HG03159 (cell line): ENCODE data around the gene RANGAP1.
"Not testable (repeated sequence)": the region's sequence is repeated elsewhere in the genome, so short reads cannot be mapped to it uniquely, and the experiment has no call there.

Experiments
- ATAC-seq: cut with Tn5 transposase; IDR thresholded peaks from one replicate; pipeline ENCODE4 v1.9.1; 2021; ENCODE audit warnings: mild to moderate bottlenecking, moderate library complexity; ENCODE audit not compliant: unreplicated experiment

RANGAP1 gene

DNA sequence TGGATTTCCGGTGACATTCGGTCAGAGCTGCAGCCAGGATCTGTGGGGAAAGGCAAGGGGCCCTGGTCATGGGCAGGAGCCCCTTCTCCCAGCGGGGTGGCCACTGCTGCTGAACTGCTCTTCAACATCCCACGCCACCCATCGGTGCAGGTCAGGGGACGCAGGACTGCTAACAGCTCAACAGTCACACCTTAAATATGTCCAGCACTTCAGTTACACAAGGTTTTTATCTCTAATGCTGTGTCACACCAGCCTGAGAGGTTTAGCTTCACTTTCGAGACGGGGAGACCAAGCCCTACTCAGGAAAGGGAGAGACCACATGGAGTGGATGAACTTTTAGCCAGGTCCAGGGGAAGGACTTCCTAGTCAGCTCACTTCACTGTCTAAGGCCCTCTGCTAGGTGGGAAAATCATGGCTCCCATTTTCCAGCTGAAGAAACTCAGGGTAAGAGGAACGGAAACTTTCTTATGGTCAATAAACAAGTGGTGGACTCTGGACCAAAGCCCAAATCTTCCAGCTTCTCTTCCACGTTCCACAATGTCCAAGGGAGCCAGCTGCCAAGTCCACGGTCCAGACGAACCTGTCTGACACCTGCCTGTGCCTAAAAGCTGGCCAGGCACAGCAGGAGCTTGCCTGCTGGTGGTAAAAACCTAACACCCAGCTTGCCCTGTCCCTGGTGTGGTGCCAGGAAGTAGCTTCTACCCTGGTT is 24.3 kb downstream of the RANGAP1 start:
- ATAC-seq = no peak

DNA sequence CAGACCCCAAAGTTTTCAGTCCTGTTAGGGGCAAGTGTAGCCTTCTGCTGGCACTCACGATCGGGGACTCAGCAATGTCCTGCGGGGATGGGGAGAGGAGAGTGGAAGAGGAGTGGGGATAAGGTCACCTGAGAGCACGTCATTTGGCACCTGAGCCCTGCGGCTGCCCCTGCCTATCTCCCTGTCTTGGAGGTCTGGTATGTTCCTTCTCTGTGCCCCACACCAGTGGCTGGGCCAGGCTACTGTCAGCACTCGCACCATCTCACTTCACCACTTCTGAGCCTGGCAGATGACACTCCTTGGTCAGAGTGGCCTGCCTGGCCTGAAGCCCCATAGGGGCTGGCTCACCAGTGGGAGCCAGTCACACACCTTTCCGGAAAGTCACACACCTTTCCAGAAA is 25.1 kb downstream of the RANGAP1 start:
- no peak for ATAC-seq

DNA sequence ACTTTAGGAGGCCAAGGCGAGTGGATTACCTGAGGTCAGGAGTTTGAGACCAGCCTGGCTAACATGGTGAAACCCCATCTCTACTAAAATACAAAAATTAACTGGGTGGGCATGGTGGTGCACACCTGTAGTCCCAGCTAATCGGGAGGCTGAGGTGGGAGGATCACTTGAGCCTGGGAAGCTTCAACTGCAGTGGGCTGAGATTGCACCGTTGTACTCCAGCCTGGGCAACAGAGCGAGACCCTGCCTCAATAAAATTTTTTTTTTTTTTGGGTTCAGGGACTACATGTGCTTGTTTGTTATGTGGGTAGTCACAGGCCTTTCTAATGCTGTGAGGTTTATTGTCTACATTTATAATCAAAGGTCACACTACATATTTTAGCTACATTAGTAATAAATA is 26.2 kb downstream of the RANGAP1 start:
- ATAC-seq = not testable (repeated sequence)

DNA sequence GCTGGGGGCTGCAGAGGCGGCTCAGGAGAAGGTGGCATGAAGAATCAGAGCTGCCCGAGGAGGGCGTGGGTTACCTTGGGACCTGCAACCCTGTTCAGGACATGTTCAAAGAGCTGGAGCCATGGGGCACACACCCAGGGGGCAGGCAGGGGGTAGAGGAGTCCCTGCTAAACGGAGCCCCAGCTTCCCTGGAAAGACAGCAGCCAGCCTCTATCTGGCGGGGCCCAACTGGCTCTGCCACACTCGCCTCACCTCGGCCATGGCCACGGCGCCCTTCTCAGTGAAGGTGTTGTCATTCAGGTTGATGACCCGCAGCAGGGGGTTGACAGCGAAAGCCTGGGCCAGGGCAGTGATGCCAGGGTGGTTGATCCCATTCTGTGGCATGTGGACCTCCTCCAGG is 28.3 kb downstream of the RANGAP1 start:
- ATAC-seq = no peak

DNA sequence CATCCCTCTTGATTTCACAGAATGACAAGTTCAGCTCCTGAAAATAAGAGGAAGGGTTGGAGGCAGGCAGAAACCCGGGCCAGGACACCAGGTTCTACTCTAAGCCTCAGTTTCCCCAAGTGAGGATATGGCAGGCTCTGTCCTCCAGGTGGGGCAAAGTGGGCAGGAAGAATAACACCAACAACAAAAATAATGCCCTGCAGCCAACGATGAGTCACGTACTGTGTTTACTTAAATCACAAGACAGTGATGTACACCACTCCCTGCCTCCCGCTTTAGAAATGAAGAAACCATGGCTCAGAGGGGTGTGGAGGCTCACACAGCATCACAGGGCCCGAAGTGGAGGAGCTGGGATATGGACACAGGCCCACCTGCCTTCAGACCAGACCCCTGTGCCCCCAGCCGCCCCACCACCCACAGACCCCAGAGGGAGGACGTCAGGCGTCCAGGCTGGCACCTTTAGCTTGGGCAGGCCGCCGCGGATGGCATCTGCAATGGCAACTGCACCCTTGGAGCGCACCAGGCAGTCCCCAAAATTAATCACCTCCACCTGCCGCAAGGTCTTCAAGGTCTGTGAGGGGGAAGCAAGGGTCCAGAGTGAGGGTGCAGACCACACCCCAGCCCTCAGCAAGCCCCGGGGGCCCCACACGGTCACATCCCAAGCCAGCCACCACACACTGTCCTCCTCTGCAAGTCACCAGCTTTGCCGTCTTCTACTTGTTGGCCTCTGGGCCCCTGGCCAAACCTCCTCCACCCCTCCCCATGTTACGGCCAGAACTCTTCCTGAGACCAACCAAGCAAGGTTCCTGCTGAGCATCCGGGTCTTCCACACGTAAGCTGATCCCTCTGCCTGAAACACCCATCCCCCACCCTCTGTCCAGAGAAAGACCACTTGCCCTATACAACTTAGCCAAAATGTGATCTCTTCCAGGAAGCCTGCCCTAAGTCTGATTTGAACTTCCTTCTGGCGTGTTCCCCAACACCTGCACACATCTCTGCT is 29.4 kb downstream of the RANGAP1 start:
- ATAC-seq = no peak

DNA sequence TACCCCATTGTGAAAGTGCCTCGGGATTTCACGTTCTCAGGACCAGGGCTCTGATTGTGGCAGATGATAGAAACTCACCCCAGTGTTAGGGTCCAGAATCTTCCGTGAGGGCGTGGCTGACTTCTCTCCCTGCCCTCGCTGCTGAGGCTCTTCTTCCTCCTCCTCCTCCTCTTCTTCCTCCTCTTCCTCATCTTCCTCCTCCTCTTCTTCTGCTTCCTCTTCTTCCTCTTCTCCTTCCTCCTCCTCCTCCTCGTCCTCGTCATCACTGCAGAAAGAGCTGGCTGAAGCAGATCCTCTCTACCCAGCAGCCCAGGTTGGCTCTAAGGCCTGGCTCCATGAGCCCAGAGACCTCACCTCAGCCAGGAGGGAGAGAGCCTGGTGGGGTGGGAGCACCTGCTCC is 31.8 kb downstream of the RANGAP1 start:
- ATAC-seq = no peak

DNA sequence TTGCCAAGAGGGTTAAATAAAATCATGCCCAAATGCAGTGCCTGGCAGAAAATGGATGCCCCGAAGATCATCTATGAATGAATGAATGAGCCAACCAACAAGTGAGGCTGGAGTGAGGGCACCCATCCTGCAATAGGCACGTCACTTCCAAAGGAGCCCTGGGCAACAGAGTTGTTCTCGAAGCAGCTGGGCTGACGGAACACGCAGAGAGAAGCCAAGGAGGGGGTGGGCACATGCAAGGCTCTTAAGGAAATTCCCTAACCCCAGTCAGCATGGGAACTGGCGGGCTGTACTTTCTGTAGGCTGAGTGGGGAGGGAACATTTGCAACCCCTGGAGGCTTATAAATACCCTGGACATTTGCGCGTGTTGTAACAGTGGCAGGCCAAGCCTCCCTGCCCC is 33.6 kb downstream of the RANGAP1 start:
- no peak for ATAC-seq

DNA sequence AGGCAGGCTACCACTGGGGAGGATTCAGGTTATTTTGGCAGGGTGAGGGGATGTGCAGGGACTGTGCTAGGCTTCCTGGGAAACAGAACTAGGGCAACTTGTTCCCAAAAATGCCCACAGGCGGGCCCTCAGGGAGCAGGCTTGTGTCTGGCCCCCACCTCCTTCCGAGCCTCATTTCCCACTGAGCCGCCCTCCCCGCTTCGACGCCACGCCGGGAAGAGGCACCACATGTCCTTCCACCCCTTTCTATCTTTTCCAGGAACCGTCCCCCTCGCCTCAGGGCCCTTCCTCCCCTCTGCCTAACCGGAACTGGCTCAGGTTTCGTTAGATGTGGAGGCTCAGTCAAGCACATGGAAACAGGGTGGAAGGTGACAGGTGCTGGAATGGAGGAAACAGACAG is 35.9 kb downstream of the RANGAP1 start:
- ATAC-seq = no peak

DNA sequence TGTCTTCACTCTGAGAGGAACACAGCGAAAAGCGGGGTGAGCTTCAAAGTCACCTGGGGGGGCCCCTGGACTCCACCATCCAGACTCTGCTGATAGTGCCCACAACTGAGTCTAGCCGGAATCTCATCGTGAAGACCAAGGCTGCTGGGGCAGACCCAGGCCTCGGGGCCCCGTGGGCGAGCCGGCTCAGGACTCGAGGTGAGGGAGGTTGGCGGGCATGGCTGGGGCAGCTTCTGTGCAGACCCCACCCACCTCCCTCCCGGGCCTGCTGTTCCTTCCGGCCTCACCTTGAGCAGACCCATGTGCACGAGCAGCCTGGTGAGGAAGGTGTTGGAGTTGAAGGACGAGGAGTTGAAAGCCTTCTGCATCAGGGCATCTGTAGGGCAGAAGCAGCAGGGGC is 36.5 kb downstream of the RANGAP1 start:
- no peak for ATAC-seq

DNA sequence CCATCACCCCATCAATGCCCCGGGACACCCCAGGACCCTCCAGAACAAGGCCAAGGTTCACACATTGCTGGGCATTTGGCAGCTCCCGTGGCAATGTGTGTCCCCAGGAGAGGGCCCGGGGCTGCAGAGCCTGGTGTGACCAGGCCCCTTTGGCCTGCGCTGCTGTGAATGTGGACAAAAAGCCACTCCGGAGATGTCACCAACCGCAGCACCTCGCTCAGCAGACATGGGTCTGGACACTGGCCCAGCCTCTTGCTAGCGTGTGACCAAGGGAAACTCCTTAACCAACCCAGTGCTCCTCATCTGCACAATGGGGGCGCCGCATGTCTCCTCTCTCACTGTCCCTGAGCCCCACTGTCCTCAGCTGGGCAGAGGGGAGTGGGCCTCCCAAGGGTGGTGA is 37.2 kb downstream of the RANGAP1 start:
- no peak for ATAC-seq

DNA sequence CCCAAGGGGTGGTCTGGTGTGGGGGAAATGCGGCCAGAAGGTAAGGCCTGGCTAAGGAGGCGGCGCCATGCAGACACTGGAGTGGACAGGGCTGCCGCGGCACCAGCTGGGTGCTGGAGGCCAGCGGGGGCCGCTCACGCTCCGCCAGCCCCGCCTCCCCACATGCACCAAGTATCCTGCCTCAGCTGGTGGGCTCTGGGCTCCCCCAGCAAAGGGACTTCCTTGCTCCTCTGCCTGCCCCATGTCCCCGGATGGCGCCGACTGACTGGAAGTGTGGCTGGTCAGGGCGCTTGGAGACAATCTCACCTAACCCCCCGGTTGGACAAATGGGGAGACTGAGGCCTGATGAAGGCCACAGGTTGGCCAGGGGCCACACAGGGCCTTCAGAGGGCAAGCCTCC is 37.7 kb downstream of the RANGAP1 start:
- ATAC-seq = no peak

DNA sequence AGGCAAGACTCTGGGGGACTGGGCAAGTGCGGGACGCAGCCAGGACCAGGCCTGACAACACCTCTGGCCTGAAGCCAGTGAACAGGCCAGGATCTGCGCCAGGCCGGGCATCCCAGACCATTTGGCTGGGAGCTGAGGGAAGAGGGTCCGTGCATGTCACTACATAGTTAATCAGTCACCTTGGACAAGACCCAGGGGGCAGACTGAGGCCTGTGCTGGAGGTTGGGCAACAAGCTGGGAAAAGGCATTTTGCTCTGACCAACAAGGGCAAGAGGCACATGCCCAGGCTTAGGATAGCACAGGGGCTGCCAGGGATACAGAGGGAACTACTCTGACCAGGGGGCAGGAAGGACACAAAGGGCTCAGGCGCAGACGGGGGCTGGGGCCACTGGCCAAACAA is 38.3 kb downstream of the RANGAP1 start:
- no peak for ATAC-seq

DNA sequence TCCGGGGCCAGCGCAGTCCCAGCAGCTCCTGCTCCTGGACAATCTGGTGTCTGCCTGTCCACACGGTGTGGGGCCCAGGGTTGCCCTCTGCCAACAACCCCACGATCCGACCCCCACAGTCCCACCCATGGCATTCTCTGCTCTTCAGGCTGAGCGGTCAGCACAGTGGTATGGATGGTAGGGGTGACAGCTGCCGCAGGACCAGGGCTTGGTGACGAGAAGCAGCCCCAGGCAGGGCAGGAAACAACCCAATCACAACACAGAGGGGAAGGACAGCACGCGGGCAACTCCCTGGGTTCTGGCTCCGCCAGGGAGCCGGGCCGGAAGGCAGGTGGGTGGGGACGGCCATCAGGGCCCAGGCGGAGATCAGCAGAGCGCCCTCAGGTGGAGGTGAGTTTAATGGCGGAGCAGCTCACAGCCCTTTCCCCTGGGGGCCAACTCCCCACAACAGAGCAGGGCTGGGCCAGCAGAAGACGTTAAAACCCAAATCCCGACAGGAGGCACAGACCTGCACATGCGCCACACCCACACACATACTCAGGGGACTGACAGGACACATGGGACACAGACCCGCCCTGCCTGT is 40.0 kb downstream of the RANGAP1 start:
- no peak for ATAC-seq

DNA sequence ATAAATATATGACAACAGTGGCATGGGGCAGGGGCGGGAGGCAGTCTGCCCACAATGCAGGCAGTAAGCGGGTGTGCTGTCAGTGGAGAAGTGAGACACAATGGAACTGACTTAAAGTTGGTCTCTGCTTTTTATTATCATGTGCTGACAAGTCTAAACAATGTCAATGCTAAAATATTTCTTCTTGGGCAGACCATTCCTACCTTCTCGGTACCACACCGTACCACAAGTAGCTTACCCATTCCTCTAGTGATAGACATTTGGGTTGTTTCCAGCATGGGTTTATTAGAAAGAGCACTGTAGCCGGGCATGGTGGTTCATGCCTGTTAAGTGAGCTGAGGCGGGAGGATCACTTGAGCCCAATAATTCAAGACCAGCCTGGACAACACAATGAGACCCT is 42.6 kb downstream of the RANGAP1 start:
- no peak for ATAC-seq

DNA sequence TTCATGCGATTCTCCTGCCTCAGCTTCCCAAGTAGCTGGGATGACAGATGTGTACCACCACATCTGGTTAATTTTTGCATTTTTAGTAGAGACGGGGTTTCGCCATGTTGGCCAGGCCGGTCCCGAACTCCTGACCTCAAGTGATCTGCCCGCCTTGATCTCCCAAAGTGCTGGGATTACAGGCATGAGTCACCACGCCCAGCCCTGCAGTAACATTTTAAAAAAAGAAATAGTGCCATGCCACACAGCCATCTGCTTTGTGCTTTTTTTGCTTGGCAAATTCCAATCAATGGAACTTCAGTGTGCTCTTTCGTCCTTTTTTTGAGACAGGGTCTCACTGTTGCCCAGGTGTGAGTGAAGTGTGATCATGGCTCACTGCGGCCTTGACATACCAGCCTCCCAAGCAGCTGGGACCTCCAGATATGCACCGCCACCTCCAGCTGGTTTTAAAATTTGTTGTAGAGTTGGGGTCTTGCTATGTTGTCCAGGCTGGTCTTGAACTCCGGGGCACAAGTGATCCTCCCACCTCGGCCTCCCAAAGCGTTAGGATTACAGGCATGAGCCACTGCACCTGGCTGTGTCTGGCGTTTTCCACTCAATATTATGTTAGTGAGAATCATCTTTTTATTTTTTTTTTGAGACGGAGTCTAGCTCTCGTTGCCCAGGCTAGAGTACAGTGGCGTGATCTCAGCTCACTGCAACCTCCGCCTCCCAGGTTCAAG is 43.4 kb downstream of the RANGAP1 start:
- no peak for ATAC-seq

DNA sequence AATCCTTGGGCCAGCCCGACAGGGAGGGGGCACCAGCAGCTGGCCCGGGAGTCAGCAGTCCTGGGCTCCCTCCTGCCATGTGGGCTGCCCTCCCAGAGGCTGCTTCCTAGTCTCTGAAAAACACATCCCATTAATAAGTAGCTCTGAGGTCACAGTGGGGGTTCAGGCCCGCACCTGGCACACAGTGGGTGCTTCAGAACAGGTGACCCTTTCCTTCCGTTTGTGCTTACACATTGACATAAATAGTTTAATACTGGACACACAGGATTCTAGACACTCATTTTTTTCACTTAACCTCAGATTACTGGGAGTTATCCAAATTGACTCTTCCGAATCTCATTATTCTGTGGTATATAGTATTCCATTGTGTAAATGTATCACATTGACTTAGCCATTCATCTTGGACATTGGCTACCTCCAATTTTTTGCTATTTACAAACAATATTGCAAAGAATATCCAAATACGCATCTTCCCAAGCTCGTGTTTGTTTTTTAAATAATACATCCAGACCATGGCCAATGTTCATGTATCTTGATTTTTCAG is 44.8 kb downstream of the RANGAP1 start:
- no peak for ATAC-seq

DNA sequence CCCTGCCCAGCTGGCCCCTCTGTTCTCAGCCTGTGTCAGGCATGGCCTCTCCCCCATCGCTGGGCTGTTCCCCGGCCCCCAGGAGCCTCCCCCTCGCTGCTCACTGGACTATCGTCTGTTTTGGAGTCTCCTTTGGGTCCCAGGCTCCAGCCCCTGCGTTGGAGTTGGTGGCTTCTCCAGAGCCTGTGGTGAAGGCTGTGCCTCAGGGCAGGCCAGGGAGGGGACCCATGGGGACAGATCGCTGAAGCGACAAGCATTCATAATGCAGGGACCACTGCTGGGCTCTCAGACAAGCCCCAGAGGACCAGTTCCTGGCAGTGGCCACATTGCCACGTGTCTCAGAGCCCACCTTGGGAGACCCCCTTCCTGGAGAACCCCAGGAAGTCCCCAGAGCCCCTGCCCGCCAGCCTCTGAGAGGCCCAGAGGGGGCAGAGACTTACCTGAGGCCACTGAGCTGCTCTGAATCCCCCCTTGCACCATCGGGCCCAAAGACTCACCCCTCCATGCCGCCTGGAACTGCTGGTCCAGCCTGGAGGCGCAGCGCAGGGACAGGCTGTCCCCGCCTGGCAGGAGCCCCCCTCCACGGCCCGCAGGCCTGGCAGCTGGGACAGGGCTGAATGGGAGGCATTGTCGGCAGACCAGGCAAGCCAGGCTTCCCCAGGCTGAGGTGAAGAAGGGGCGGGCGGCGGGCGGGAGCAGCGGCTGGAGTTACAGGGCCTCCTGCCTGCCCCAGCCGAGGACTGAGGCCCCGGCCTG is 45.4 kb downstream of the RANGAP1 start, which contains the start of gene CHADL:
CHADL (minus strand) TSS at position 555 of the 756 bp plus-strand sequence; CDS start at position 505, 50 bp downstream.
- ATAC-seq = no peak

DNA sequence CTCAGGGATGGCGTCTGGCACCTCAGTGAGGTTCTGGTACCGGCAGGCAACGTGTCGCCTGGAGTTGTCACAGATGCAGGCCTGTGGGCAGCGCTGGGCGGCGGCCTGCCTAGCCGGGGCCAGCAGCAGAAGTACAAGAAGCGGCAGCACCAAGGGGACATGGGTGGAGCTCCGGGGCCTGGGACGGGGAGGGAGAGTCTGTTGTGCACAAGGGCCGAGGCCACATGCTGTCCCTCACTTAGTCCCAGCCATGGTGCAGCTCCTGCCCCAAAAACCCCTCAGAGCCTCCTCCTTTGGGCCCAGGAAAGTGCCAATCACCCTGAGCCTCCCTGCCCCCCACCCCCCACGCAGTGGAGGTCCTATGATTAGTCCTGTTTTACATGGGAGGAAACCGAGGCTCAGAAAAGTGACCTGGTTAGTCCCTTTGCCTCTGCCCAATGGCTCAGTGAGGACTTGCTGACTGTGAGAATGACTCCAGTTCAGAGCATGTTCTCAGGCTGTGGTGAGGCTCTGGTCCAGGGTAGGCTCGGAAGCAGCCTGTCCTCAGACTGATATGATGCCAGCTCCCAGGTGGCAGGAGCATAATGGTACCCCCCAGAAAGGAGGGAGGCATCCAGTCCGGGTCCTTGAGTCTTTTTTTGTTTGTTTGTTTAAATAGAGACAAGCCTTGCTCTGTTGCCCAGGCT is 46.4 kb downstream of the RANGAP1 start:
- no peak for ATAC-seq
